ENCODE results near the gene NELL1.

DNA sequence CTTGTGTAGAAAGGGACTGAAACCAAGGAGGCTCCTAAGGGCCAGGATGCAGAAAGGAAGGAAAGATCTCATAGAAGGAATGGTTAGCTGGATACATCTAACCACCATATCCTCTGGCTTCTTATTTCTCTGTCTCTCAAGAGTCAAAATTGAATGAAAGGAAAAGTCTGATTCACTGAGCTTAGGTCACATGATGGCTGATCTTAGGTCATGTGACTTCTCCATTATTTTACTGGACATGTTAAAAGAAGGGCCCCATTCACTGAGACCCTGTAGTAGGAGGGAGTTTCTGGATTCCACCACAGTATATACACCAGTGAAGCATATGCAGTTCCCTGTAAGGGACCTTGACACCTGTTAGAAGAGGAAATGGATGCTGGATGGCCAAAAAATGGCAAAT is 516.6 kb downstream of the NELL1 start:
- no peak for TF ChIP-seq RXRA (IDR thresholded peaks at IDR 0.05; ENCODE audit: borderline replicate concordance, low read depth)
- TF ChIP-seq, protein P1, sequence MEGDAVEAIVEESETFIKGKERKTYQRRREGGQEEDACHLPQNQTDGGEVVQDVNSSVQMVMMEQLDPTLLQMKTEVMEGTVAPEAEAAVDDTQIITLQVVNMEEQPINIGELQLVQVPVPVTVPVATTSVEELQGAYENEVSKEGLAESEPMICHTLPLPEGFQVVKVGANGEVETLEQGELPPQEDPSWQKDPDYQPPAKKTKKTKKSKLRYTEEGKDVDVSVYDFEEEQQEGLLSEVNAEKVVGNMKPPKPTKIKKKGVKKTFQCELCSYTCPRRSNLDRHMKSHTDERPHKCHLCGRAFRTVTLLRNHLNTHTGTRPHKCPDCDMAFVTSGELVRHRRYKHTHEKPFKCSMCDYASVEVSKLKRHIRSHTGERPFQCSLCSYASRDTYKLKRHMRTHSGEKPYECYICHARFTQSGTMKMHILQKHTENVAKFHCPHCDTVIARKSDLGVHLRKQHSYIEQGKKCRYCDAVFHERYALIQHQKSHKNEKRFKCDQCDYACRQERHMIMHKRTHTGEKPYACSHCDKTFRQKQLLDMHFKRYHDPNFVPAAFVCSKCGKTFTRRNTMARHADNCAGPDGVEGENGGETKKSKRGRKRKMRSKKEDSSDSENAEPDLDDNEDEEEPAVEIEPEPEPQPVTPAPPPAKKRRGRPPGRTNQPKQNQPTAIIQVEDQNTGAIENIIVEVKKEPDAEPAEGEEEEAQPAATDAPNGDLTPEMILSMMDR (IDR thresholded peaks at IDR 0.05) = no peak
- TF ChIP-seq TEAD4 (IDR thresholded peaks at IDR 0.05; ENCODE audit: borderline replicate concordance, insufficient read depth) = no peak
- no peak for TF ChIP-seq POLR2AphosphoS5 (IDR thresholded peaks at IDR 0.05; ENCODE audit: low read depth, low read length)
- TF ChIP-seq, protein P2, sequence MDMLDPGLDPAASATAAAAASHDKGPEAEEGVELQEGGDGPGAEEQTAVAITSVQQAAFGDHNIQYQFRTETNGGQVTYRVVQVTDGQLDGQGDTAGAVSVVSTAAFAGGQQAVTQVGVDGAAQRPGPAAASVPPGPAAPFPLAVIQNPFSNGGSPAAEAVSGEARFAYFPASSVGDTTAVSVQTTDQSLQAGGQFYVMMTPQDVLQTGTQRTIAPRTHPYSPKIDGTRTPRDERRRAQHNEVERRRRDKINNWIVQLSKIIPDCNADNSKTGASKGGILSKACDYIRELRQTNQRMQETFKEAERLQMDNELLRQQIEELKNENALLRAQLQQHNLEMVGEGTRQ (IDR thresholded peaks at IDR 0.05; ENCODE audit: borderline replicate concordance, low read depth, low read length) = no peak
- TF ChIP-seq CHD2 (IDR thresholded peaks at IDR 0.05; ENCODE audit: low read length, partially characterized antibody) = no peak
- no peak for TF ChIP-seq GABPA (IDR thresholded peaks at IDR 0.05; ENCODE audit: low read depth)
- TF ChIP-seq RAD21 (IDR thresholded peaks at IDR 0.05; ENCODE audit: low read length) = no peak
